GM23338 (cell line): ENCODE results near the gene SLC35F2. TPM values are rescaled to one million over a fixed set of nuclear protein-coding genes. Genes with fewer than 3 reads are reported as not detected.

Experiments
- ATAC-seq: fragments of 200-7000 bp; cut with Tn5 transposase; 3 replicates; pipeline ENCODE4 v1.9.1; 2020
- DNase-seq: peaks from one replicate; pipeline ENCODE4 v3.0.0-alpha.2; 2015; ENCODE audit warnings: low spot score
- H2AFZ ChIP-seq: fragments of 200-600 bp; sonication (generic); 2 replicates; pipeline ENCODE4 v1.8.0; 2016; ENCODE audit warnings: antibody characterized with exemption, mild to moderate bottlenecking, moderate library complexity
- H3F3A ChIP-seq: fragments of 200-600 bp; sonication (generic); replicated peaks from 2 replicates; pipeline ENCODE4 v1.8.0; 2017; ENCODE audit warnings: antibody characterized with exemption, mixed run types, low read depth
- H3K27ac ChIP-seq: fragments of 200-600 bp; sonication (generic); 2 replicates; pipeline ENCODE4 v1.6.1; 2016; ENCODE audit warnings: low read depth
- H3K27me3 ChIP-seq: fragments of 200-600 bp; sonication (generic); 2 replicates; pipeline ENCODE4 v1.8.0; 2016; ENCODE audit warnings: mild to moderate bottlenecking, mixed run types, moderate library complexity; ENCODE audit not compliant: insufficient read depth
- H3K36me3 ChIP-seq: fragments of 200-600 bp; sonication (generic); 2 replicates; pipeline ENCODE4 v1.8.0; 2016; ENCODE audit warnings: mild to moderate bottlenecking; ENCODE audit not compliant: insufficient read depth
- H3K4me1 ChIP-seq: fragments of 200-600 bp; sonication (generic); 2 replicates; pipeline ENCODE4 v1.8.0; 2016; ENCODE audit warnings: mild to moderate bottlenecking, moderate library complexity; ENCODE audit not compliant: insufficient read depth
- H3K4me2 ChIP-seq: fragments of 200-600 bp; sonication (generic); 2 replicates; pipeline ENCODE4 v1.7.1; 2017; ENCODE audit warnings: mixed run types
- H3K4me3 ChIP-seq: fragments of 200-600 bp; sonication (generic); 2 replicates; pipeline ENCODE4 v1.6.1; 2016; ENCODE audit warnings: mixed run types
- H3K79me2 ChIP-seq: fragments of 200-600 bp; sonication (generic); replicated peaks from 2 replicates; pipeline ENCODE4 v1.8.0; 2017; ENCODE audit warnings: mild to moderate bottlenecking; ENCODE audit not compliant: insufficient read depth
- H3K9me2 ChIP-seq: fragments of 200-600 bp; sonication (generic); 2 replicates; pipeline ENCODE4 v1.8.0; 2017; ENCODE audit not compliant: insufficient read depth
- H4K20me1 ChIP-seq: fragments of 200-600 bp; sonication (generic); replicated peaks from 2 replicates; pipeline ENCODE4 v1.8.0; 2017; ENCODE audit warnings: mild to moderate bottlenecking; ENCODE audit not compliant: insufficient read depth
- H3K27ac Mint-ChIP-seq: 2 replicates; pipeline ENCODE4 v1.8.0; 2020; ENCODE audit warnings: inconsistent platforms, mild to moderate bottlenecking, moderate library complexity, mixed read lengths
- H3K27me3 Mint-ChIP-seq: 3 replicates; pipeline ENCODE4 v1.8.0; 2022; ENCODE audit warnings: low read depth, mild to moderate bottlenecking, moderate library complexity, mixed read lengths, inconsistent platforms; ENCODE audit not compliant: insufficient read depth, poor library complexity
- H3K36me3 Mint-ChIP-seq: 3 replicates; pipeline ENCODE4 v1.8.0; 2021; ENCODE audit warnings: low read depth, mild to moderate bottlenecking, inconsistent platforms, moderate library complexity, mixed read lengths
- H3K4me1 Mint-ChIP-seq: 3 replicates; pipeline ENCODE4 v1.8.0; 2020; ENCODE audit warnings: mild to moderate bottlenecking, inconsistent platforms, mixed read lengths
- H3K4me3 Mint-ChIP-seq: 3 replicates; pipeline ENCODE4 v1.8.0; 2021; ENCODE audit warnings: moderate library complexity, mild to moderate bottlenecking, inconsistent platforms, mixed read lengths
- H3K9me3 Mint-ChIP-seq: 3 replicates; pipeline ENCODE4 v1.8.0; 2020; ENCODE audit warnings: moderate library complexity, mild to moderate bottlenecking, inconsistent platforms, mixed read lengths
- CTCF ChIP-seq, 2 experiments: fragments of 200-600 bp in 1 of 2; sonication (generic) in 1 of 2; conservative IDR thresholded peaks; 2 replicates each; pipeline versions ENCODE4 v1.5.1 to v1.6.1; 2016 to 2017; ENCODE audit warnings: antibody characterized with exemption in 2 of 2, low read depth in 2 of 2, mild to moderate bottlenecking in 2 of 2, moderate library complexity in 1 of 2
- EZH2 ChIP-seq: fragments of 200-600 bp; sonication (generic); IDR thresholded peaks from one replicate; pipeline ENCODE4 v1.8.0; 2017; ENCODE audit warnings: antibody characterized with exemption, mild to moderate bottlenecking, low read depth; ENCODE audit not compliant: unreplicated experiment
- EZH2phosphoT487 ChIP-seq: fragments of 200-600 bp; sonication (generic); IDR thresholded peaks from one replicate; pipeline ENCODE4 v1.8.1; 2018; ENCODE audit warnings: antibody characterized with exemption; ENCODE audit not compliant: unreplicated experiment
- JUNB ChIP-seq: IDR thresholded peaks from one replicate; pipeline ENCODE4 v1.6.1; 2016; ENCODE audit warnings: antibody characterized with exemption; ENCODE audit not compliant: unreplicated experiment
- NANOG ChIP-seq: IDR thresholded peaks from 2 replicates; pipeline ENCODE4 v1.6.1; 2016; ENCODE audit warnings: antibody characterized with exemption, borderline replicate concordance
- REST ChIP-seq: IDR thresholded peaks from one replicate; pipeline ENCODE4 v1.6.1; 2018; ENCODE audit warnings: antibody characterized with exemption; ENCODE audit not compliant: unreplicated experiment
- STAT1 ChIP-seq: IDR thresholded peaks from one replicate; pipeline ENCODE4 v1.6.1; 2016; ENCODE audit warnings: antibody characterized with exemption; ENCODE audit not compliant: unreplicated experiment
- ZNF331 ChIP-seq: fragments of 250-450 bp; sonication (Bioruptor Pico); IDR thresholded peaks from 2 replicates; pipeline ENCODE4 v1.5.0; 2020; ENCODE audit warnings: low read depth, mild to moderate bottlenecking, moderate library complexity
- ZNF462 ChIP-seq: fragments of 250-450 bp; sonication (Bioruptor Pico); IDR thresholded peaks from 2 replicates; pipeline ENCODE4 v1.5.0; 2020; ENCODE audit warnings: mild to moderate bottlenecking, moderate library complexity
- polyA plus RNA-seq: library from polyadenylated mRNA; unstranded; fragments of >200 nt; fragmentation: Nextera tagmentation; extraction: Ambion mirVana; gene quantifications from 2 replicates; pipeline ENCODE4 v1.2.1, GENCODE V29; 2016
- total RNA-seq: library from RNA; depleted of rRNA; stranded (reverse); fragments of >200 nt; shearing (Covaris generic); gene quantifications from 2 replicates; pipeline ENCODE4 v1.2.3, GENCODE V29; 2014
- TF ChIP-seq, protein P1 (sequence below): IDR thresholded peaks from 2 replicates; pipeline ENCODE4 v1.6.1; 2016; ENCODE audit warnings: antibody characterized with exemption

Gene SLC35F2
- total and polyA plus RNA-seq, 2 experiments from 2014 or later, result 25.2 to 32.5 TPM

- H3K27ac Mint-ChIP-seq, result no peak overlapping the region
- peaks cover 19% of the 10 kb centered on the region for H3K27me3 ChIP-seq
- DNase-seq (no peak), ATAC-seq (no peak)
- H3K4me3 Mint-ChIP-seq, result peak overlapping the region; percentile 87
- no peak overlapping the region for H3K27ac ChIP-seq
- no peaks in the 10 kb centered on the region for H3F3A ChIP-seq
- peaks cover 14% of the 10 kb centered on the region for H3K4me1 Mint-ChIP-seq
- no peaks in the 10 kb centered on the region for H3K9me2 ChIP-seq
- H3K79me2 ChIP-seq, result peaks cover 51% of the 10 kb centered on the region
- no peaks in the 10 kb centered on the region; the same call in 2 of the 3 replicates for H3K9me3 Mint-ChIP-seq
- peaks cover 16% of the 10 kb centered on the region for H3K27me3 Mint-ChIP-seq
- no peaks in the 10 kb centered on the region; the same call in 2 of the 3 replicates for H3K36me3 Mint-ChIP-seq
- peak overlapping the region; percentile 100 for H3K4me2 ChIP-seq
- TF ChIP-seq EZH2, result no peak
- TF ChIP-seq ZNF331 (CRISPR knock-in tag), result no peak
- TF ChIP-seq JUNB, result no peak
- TF ChIP-seq NANOG, result no peak
- TF ChIP-seq EZH2phosphoT487, result no peak
- TF ChIP-seq ZNF462 (CRISPR knock-in tag), result no peak
- TF ChIP-seq, protein P1, sequence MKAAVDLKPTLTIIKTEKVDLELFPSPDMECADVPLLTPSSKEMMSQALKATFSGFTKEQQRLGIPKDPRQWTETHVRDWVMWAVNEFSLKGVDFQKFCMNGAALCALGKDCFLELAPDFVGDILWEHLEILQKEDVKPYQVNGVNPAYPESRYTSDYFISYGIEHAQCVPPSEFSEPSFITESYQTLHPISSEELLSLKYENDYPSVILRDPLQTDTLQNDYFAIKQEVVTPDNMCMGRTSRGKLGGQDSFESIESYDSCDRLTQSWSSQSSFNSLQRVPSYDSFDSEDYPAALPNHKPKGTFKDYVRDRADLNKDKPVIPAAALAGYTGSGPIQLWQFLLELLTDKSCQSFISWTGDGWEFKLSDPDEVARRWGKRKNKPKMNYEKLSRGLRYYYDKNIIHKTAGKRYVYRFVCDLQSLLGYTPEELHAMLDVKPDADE, result no peak
- no peak for TF ChIP-seq CTCF (conservative IDR thresholded peaks at IDR 0.05; ENCODE audit: low read depth in 2 of 2)
- no peak for TF ChIP-seq STAT1
- TF ChIP-seq REST, result no peak
- H3K36me3 ChIP-seq, result no peaks in the 10 kb centered on the region
- H4K20me1 ChIP-seq, result no peaks in the 10 kb centered on the region; the same call in 1 of the 2 replicates
- peak overlapping the region; percentile 57 for H3K4me3 ChIP-seq
- H2AFZ ChIP-seq, result no peak overlapping the region
- peaks cover 18% of the 10 kb centered on the region for H3K4me1 ChIP-seq
These were observed 1.5 kb downstream of the SLC35F2 start for GRCh38 chr11:107856981-107857517.
